Measurements from ENCODE around the gene COPZ2.
"Not testable (repeated sequence)": the region's sequence is repeated elsewhere in the genome, so short reads cannot be mapped to it uniquely, and the experiment has no call there.

COPZ2 gene, protein sequence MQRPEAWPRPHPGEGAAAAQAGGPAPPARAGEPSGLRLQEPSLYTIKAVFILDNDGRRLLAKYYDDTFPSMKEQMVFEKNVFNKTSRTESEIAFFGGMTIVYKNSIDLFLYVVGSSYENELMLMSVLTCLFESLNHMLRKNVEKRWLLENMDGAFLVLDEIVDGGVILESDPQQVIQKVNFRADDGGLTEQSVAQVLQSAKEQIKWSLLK

DNA sequence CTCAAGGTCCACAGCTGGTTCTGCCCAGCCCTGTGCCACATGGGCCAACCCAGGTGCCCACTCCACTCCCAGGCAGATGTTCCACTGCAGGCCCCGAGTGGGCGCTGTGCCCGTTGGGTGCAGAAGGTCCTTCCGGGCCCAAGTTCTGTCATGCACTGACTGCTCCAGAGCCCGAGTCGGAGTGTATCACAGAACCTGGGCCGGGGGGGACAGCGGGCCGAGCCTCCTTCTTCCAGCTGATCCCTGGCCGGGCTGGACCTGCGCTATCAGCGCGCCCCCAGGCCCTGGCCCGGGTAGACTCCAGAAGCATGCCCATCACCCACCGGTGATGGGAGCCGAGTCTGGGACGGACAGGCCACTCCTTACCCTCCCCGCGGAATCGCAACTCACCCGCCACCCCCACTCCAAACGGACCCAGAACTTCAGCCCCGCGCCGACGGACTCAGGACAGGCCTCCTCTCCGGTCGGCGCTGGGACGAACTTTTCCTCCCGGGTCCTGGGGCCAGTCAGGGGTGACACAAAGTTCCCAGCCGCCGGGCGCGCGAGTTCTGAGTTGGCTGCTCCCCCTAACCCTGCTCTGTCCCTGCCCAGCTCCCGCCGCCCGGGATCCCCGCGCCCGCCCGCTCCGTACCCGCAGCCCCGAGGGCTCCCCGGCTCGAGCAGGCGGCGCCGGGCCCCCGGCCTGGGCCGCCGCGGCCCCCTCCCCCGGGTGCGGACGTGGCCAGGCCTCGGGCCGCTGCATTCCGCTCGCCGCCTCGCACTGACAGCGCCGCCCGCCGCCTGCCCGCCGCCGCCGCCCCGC is at the start of gene COPZ2:
Gene COPZ2, minus strand, starts transcription at position 762 of the 802 bp plus-strand sequence. Its CDS starts 20 bp downstream, at position 742.
- in situ Hi-C loops (cut with HindIII; ENCODE audit: low sequenced_read_pairs): no loop called here

DNA sequence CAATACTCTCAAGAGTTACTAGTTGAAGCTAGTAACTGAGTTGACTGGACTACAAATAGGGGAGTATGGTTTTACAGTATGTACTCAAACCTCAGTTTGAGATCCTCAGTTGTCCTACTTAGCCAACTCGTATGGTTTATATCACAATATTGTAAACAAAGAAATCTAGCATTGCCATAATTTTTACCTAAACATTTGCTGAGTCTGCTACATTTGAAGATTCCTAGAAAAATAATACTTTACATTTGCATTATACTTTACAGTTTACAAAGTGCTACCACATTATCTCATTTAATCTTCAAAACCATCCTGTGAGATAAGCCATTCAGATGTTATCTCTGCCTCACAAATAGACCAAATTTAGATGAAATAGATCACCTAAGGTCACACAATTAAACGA is 47.3 kb upstream of the COPZ2 start:
- in situ Hi-C loops (cut with HindIII; ENCODE audit: low sequenced_read_pairs): no loop called here

DNA sequence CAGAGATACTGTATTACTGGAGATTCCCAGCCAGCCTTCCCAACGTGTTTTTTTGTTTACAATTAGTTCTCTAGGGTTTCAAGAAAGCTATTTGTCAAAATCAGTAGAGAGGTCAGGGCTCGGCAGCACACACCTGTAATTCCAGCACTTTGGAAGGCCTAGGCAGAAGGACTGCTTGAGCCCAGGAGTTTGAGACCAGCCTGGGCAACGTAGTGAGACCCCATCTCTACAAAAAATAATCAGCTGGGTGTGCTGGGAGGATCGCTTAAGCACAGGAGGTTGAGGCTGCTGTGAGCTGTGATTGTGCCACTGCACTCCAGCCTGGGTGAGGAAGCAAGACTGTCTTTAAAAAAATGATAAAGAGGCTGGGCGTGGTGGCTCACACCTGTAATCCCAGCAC is 44.3 kb upstream of the COPZ2 start:
- in situ Hi-C loops (cut with HindIII; ENCODE audit: low sequenced_read_pairs): no loop called here

DNA sequence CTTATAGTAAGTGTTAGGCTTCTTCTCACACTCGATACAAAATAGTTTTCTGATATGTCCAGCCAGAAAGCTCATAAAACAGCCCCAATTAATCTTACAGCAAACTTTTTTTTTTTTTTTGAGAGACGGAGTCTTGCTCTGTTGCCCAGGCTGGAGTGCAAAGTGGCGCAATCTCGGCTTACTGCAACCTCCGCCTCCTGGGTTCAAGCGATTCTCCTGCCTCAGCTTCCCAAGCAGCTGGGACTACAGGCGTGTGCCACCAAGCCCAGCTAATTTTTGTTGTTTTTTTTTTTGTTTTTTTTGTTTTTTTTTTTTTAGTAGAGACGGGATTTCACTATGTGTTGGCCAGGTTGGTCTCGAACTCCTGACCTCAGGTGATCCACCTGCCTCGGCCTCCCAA is 39.6 kb upstream of the COPZ2 start:
- in situ Hi-C loops (cut with HindIII; ENCODE audit: low sequenced_read_pairs): not testable (repeated sequence)

DNA sequence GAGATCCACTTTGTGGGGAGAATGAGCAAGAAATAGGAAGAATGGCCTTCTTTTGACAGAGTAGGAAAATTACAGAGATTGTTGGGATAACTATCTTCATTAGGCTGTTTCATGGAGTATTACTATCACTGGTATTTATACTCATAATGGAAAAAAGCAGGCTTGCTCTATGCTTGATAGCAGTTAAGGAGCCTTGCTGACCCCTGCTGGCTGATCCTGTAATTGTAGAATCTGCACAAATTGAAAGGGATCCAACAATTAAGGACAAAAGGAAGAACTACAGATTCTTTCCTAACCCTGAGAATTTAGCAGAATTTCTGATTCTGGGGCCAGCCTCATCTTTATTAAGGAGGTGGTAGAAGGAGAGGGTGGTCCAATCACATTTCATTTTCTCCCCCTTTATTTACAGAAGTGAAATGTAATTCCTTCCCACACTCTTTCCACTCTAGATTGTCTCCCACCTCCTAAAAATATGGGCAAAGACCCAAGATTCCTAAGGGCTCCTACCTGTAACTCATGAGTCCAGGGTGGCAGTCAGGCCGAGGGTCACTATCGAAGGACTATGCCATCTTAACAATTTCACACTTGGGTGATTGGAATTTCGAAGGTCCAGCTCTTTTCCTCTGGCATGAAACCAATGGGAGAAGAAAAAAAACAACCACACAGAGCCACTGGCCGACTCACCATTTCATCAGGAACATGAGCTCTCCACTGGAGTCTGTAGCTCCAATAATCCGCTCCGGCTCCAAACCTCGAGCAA is 36.9 kb upstream of the COPZ2 start:
- in situ Hi-C loops (cut with HindIII; ENCODE audit: low sequenced_read_pairs): no loop called here

DNA sequence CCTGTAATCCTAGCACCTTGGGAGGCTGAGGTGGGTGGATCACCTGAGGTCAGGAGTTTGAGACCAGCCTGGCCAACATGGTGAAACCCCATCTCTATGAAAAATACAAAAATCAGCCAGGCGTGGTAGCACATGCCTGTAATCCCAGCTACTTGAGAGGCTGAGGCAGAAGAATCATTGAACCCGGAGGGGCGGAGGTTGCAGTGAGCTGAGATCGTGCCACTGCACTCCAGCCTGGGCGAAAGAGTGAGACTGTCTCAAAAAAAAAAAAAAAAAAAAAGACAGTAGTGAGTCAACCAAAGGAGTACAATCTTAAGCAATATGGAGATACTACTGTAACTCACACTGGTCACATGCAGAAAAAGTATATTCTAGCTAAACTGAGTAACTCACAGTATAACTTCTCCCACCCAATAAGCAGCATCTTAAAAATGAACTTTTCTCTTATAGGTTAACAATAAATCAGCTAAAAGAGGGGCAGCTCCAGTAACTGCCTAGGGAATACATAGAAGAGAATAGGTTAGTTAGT is 36.0 kb upstream of the COPZ2 start:
- in situ Hi-C loops (cut with HindIII; ENCODE audit: low sequenced_read_pairs): not testable (repeated sequence)

DNA sequence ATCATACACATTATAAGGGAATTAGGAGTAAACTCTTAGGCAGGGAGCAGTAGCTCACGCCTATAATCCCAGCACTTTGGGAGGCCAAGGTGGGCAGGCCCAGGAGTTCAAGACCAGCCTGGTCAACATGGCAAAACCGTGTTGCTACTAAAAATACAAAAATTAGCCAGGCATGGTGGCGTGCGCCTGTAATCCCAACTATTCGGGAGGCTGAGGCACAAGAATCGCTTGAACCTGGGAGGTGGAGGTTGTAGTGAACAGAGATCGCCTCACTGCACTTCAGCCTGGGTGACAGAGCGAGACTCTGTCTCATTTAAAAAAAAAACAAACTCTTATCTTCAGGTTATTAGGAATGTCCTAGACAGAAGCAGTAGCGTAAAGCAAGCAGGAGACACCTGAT is 35.2 kb upstream of the COPZ2 start:
- in situ Hi-C loops (cut with HindIII; ENCODE audit: low sequenced_read_pairs): not testable (repeated sequence)

DNA sequence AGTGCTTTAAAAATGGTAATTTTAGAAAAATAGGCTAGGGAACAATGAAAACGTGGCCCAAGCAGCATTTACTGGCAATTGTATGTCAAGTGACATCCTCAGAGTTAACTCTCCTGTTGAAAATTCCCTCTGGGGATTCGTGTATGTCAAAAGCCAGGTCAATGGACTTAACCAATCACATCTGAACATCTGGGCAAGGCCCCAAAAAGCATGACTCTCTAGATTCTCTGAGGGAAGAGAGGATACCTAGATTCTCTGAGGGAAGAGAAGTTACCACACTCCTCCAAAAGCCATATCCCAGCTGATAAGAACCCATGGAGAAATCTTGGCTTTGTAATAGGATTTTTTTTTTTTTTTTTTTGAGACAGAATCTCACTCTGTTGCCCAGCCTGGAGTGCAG is 34.1 kb upstream of the COPZ2 start:
- in situ Hi-C loops (cut with HindIII; ENCODE audit: low sequenced_read_pairs): no loop called here

DNA sequence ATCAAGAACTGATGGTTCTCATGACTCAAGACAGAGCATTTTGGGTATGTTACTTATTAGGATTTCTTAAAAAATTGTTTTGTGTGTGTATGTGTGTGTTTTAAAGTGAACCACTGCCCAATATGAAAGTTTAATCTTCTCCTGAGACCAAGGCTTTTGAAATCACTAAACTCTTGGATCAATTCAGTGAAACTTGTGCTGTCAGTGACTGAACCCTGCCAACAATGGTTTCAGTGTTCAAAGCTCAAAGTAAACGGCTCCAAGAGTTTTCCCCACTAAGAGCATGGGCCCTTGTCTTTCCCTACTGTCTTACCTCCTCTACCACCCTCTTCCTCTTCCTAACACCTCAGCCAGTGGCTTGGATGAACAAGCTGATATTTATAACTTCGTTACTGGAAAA is 32.6 kb upstream of the COPZ2 start:
- in situ Hi-C loops (cut with HindIII; ENCODE audit: low sequenced_read_pairs): no loop called here

DNA sequence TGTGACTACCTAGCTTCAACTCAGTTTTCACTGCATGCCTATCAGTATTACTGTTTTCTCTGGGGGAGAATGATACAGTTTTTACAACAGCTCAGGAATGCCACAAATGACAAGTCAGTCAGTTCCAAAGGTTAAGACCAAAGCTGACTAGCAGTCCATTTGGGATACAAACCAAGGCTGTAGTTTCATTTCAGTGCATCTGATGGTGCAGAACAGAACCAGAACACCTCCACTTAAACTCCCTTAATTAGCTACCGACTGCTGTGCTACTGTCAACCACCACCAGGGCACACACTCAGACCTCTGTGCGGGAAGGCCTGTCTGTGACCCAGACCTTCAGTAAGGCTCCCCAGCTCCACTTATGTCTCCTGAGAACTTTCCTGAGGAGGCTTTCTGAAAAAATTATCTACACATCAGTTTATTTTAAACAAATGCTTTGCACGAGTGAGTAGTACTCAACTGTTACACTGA is 30.9 kb upstream of the COPZ2 start:
- in situ Hi-C loops (cut with HindIII; ENCODE audit: low sequenced_read_pairs): no loop called here

DNA sequence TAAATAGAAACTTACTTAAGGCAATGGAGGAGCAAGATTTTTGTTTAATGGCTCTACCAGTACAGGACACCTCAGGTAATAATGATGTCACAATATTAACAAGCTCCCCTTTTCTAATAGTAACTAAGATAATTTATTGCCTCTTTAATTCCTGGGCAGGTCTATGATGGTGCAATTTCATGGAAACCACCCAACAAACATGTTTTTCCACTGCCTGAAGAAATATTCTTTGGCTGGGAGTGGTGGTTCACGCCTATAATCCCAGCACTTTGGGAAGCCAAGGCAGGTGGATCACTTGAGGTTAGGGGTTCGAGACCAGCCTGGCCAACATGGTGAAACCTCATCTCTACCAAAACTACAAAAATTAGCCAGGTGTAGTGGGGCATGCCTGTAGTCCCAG is 30.2 kb upstream of the COPZ2 start:
- in situ Hi-C loops (cut with HindIII; ENCODE audit: low sequenced_read_pairs): not testable (repeated sequence)

DNA sequence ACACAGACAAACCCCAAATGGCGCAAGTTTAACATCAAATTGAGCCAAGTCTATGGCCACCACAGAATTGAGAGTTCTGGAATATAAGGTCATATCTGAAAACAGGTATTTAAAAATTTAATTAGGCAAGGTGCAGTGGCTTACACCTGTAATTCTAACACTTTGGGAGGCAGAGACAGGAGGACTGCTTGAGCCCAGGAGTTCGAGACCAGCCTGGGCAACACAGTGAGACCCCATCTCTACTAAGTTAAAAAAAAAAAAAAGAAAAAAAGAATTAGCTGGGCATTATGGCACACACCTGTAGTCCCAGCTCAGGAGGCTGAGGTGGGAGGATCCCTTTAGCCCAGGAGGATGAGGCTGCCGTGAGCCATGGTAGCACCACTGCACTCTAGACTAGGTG is 29.6 kb upstream of the COPZ2 start:
- in situ Hi-C loops (cut with HindIII; ENCODE audit: low sequenced_read_pairs): no loop called here

DNA sequence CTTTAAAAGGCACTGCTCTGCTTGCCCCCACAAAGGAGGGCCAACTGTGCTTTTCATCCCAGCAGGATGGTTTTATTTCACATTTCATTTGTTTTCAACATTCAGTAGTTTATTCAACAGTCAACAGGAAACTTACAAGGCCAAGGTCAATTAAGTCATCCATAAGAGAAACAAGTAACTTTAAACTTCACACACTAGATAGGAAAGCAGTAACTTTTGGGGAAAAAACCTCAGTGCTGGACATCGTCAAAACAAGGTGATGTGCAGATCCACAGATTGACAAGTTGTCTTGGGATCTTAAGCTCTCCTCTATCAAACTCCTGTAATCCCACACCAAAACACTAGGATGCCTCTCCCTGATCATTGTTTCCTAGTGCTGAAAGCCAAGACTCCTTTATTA is 29.1 kb upstream of the COPZ2 start:
- in situ Hi-C loops (cut with HindIII; ENCODE audit: low sequenced_read_pairs): no loop called here

DNA sequence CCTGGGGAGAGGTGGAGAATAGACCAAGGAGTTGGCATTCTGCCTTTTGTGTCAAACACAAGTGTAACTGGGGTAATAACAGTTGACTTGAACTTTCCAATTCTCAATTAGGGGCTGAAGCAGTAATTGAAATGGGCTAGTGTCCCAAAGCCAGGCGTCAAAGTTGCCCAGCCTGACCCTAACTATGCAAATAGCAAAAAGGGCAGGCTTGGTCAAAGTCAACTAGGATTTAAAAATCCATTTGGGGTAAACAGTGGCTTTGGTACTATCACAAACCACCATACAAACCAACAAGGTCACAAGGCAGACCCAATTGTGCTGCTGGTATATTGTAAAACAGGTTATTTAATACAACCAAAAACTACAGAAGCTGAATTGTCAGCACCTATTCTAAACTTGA is 28.6 kb upstream of the COPZ2 start:
- in situ Hi-C loops (cut with HindIII; ENCODE audit: low sequenced_read_pairs): no loop called here

DNA sequence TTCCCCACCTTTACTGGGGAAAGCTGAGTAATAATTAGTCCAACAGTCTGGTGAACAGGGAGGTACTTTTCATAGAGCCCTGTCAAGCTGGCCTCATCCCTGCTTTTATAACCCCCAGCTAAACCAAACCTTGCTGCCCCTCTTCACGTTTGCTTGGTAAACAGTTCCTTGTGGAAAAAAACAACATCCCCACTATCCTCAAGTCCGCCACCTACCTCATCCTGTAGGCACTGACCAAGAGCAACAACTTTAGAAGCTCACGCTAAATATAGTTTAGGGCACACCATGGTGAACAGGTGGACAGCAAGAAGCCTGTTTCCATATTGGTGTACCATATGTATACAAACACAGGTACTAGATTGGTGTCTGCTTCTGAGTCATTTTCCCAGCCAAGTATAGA is 27.0 kb upstream of the COPZ2 start:
- in situ Hi-C loops (cut with HindIII; ENCODE audit: low sequenced_read_pairs): no loop called here

DNA sequence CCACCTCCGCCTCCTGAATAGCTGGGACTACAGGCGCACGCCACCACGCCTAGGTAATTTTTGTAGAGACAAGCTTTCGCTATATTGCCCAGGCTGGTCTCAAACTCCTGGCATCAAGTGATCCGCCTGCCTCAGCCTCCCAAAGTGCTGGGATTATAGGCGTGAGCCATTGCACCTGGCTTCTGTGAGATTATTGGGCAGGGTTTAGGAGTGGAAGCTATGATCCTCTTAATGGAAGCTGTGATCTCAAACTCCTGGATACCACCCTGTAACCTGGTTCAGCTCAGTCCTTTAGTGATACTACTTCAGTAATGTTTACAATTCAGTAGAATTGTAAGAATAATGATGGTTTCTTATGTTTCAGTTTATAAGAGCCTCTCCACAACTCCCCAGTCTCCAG is 24.7 kb upstream of the COPZ2 start:
- in situ Hi-C loops (cut with HindIII; ENCODE audit: low sequenced_read_pairs): no loop called here

DNA sequence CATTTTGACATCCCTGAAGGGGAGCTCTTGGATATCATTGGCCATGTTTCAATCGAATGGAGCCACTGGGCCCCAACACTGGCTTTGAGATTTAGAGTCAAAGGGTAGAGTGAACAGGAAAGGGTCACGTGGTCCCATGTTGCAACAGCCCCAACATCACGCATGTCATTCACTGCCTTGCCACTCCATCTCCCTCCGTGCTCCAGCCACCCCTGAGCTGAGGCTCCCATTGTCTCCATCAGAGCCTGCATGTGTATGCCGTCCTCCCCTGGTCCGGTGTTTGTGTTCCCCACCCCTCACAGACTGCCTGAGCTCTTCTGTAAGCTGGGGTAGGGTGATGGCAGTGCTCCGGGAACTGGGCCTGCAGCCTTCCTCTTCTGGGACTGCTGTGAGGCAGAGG is 22.7 kb upstream of the COPZ2 start:
- in situ Hi-C loops (cut with HindIII; ENCODE audit: low sequenced_read_pairs): no loop called here

DNA sequence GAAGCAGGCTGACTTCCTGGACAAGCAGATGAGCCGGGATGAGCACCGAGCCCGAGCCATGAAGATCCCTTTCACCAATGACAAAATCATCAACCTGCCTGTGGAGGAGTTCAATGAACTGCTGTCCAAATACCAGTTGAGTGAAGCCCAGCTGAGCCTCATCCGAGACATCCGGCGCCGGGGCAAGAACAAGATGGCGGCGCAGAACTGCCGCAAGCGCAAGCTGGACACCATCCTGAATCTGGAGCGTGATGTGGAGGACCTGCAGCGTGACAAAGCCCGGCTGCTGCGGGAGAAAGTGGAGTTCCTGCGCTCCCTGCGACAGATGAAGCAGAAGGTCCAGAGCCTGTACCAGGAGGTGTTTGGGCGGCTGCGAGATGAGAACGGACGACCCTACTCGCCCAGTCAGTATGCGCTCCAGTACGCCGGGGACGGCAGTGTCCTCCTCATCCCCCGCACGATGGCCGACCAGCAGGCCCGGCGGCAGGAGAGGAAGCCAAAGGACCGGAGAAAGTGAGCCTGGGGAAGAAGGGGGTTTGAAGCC is 21.6 kb upstream of the COPZ2 start:
- in situ Hi-C loops (cut with HindIII; ENCODE audit: low sequenced_read_pairs): no loop called here

DNA sequence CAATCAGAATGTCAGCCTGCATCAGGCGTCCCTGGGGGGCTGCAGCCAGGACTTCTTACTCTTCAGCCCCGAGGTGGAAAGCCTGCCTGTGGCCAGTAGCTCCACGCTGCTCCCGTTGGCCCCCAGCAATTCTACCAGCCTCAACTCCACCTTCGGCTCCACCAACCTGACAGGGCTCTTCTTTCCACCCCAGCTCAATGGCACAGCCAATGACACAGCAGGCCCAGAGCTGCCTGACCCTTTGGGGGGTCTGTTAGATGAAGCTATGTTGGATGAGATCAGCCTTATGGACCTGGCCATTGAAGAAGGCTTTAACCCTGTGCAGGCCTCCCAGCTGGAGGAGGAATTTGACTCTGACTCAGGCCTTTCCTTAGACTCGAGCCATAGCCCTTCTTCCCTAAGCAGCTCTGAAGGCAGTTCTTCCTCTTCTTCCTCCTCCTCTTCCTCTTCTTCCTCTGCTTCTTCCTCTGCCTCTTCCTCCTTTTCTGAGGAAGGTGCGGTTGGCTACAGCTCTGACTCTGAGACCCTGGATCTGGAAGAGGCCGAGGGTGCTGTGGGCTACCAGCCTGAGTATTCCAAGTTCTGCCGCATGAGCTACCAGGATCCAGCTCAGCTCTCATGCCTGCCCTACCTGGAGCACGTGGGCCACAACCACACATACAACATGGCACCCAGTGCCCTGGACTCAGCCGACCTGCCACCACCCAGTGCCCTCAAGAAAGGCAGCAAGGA is 21.0 kb upstream of the COPZ2 start:
- in situ Hi-C loops (cut with HindIII; ENCODE audit: low sequenced_read_pairs): no loop called here

DNA sequence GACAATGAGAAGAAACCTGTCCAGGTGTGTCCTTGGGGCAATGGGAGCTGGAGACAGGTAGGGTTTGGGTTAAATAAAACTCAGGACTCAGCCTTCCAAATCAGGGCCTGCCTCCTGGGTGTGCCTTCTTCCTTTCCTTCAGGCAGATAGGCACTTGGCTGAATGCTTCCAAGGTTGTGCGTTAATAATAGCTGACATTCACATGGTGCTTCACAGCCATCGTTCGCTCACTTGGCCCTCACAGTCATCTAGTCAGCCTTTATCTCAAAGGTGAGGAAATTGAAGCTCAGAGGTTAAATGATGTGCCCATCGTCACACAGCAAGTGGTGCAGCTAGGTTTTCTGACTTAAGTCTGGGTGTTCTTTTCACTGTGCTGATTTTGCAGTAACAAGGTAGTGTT is 20.0 kb upstream of the COPZ2 start:
- in situ Hi-C loops (cut with HindIII; ENCODE audit: low sequenced_read_pairs): no loop called here

DNA sequence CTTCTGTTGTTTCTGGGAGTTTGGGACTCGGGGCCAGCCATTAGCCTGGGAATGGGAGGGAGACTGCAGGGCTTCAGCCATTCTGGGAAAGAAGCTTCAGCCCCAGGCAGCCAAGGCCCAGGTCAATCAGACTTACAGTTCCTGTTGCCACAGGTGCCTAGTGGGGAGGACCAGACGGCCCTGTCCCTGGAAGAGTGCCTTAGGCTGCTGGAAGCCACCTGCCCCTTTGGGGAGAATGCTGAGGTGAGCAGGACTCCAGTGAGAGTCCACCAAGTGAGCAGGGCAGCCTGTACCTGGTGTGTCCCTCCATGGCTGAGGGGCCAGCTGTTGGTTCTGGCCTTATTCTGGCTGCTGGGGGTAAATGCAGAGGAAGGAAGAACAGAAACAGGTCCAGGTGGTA is 19.3 kb upstream of the COPZ2 start:
- in situ Hi-C loops (cut with HindIII; ENCODE audit: low sequenced_read_pairs): no loop called here

All from DLD1 (cell line).